Keratinocyte (primary cell): Measurements from ENCODE around the gene PGAM1.

ENCODE experiments used
- EZH2 ChIP-seq: IDR thresholded peaks from one replicate; pipeline ENCODE4 v1.6.1; 2012; ENCODE audit warnings: inconsistent platforms, mild to moderate bottlenecking, low read length, moderate library complexity
- TF ChIP-seq, protein P1 (sequence below), 3 experiments: IDR thresholded peaks in 1 of 3; conservative IDR thresholded peaks in 1 of 3; optimal IDR thresholded peaks in 1 of 3; 2 replicates in 2 of 3; 3 replicates in 1 of 3; pipeline versions ENCODE3 to v1.5.1; 2011; ENCODE audit warnings: low read length in 3 of 3, mild to moderate bottlenecking in 3 of 3, moderate library complexity in 2 of 3, control low read depth in 1 of 3, inconsistent platforms in 1 of 3; ENCODE audit not compliant: insufficient read depth in 2 of 3; ENCODE audit errors: extremely low read depth in 1 of 3

DNA sequence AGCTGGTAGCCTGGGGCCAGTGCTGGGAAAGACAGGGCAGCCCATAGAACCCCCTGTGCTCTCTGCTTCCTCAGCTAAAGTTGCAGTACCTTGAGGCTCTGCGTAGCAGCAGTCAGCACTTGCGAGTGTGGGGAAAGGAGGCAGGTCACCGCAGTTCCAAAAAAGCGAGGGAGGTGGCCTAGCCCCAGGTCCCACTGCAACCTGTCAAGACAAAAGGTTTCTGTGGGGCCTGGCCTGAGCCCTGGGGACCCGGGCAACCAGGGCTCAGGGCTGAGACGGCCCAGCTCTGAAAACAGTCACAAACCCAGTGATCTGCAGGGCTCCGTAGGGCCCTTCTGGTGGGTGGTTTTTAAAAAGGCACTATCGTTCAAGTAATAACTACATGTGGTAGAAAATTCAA lies 44.4 kb upstream of the PGAM1 start:
- TF ChIP-seq, protein P1, sequence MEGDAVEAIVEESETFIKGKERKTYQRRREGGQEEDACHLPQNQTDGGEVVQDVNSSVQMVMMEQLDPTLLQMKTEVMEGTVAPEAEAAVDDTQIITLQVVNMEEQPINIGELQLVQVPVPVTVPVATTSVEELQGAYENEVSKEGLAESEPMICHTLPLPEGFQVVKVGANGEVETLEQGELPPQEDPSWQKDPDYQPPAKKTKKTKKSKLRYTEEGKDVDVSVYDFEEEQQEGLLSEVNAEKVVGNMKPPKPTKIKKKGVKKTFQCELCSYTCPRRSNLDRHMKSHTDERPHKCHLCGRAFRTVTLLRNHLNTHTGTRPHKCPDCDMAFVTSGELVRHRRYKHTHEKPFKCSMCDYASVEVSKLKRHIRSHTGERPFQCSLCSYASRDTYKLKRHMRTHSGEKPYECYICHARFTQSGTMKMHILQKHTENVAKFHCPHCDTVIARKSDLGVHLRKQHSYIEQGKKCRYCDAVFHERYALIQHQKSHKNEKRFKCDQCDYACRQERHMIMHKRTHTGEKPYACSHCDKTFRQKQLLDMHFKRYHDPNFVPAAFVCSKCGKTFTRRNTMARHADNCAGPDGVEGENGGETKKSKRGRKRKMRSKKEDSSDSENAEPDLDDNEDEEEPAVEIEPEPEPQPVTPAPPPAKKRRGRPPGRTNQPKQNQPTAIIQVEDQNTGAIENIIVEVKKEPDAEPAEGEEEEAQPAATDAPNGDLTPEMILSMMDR (optimal IDR thresholded peaks at IDR 0.05 in 1 of 3, IDR thresholded peaks at IDR 0.05 in 1 of 3, conservative IDR thresholded peaks at IDR 0.05 in 1 of 3; ENCODE audit: extremely low read depth in 1 of 3, insufficient read depth in 2 of 3, low read length in 3 of 3), result no peak
- TF ChIP-seq EZH2, result no peak
